ENCODE measurements around the gene KIRREL3. TPM values are rescaled to one million over a fixed set of nuclear protein-coding genes. Genes with fewer than 3 reads are reported as not detected.

The KIRREL3 gene
- total and polyA plus RNA-seq, 2 of the 8 experiments (the other 6 are each of a cell fraction or from before 2014, with no cell fraction given) = 0.29 to 0.32 TPM

DNA sequence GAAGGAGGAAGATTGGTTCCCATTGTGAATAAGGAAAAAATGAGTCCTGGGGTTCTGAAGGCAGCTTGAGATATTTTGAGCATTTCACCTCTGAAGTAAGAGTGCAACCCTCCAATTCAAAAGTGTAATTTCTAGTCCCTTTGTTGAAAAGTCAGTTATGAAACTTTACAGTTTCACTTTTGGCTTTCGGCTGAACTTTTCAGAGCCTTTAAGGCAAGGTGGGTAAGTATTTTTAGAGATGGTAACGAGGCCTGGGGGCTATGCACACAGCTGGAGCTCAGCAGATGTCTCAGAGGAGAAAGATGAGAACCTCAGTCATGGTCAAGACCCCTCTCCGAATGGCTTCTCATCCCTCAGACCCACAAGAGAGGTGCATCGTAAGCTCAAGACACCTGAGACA is 267.6 kb downstream of the KIRREL3 start:
- Histone ChIP-seq H3K4ac (replicated peaks; ENCODE audit: insufficient read length, low read depth, low read length) (no peak overlapping the region), H2AK5ac (ENCODE audit: low read depth, low read length) (no peak overlapping the region), H3K4me1 (replicated peaks in 1 of 4; ENCODE audit: control insufficient read depth in 3 of 4, insufficient read depth in 4 of 4, low read length in 3 of 4) (peaks cover 0 to 5% (median 0%) of the 10 kb centered on the region in 4 experiments; a peak in 4 of 7 replicates), H3K23me2 (ENCODE audit: low read depth, low read length) (no peaks in the 10 kb centered on the region), H3K56ac (replicated peaks; ENCODE audit: insufficient read length, low read depth, low read length) (no peak overlapping the region), H4K5ac (ENCODE audit: insufficient read length, low read depth, low read length) (no peak overlapping the region), H2BK5ac (ENCODE audit: low read depth, low read length) (no peak overlapping the region), H3K79me1 (ENCODE audit: low read depth, low read length) (no peaks in the 10 kb centered on the region), H3K9ac (replicated peaks in 1 of 4; ENCODE audit: extremely low read depth in 1 of 4, low read depth in 3 of 4, low read length in 3 of 4) (no peak overlapping the region), H2BK15ac (ENCODE audit: low read length) (no peak overlapping the region), H4K91ac (replicated peaks; ENCODE audit: insufficient read length, low read length) (no peak overlapping the region), H3K27me3 (replicated peaks in 1 of 4; ENCODE audit: control insufficient read depth in 3 of 4, extremely low read depth in 1 of 4, insufficient read depth in 3 of 4, low read length in 3 of 4) (0 out of 7 replicates have a peak, but pooled peaks cover 0 to 2% (median 0%) of the 10 kb centered on the region in 4 experiments), H3K36me3 (ENCODE audit: control insufficient read depth in 2 of 4, insufficient read depth in 4 of 4, low read length in 3 of 4) (no peaks in the 10 kb centered on the region), H4K20me1 (replicated peaks in 1 of 2; ENCODE audit: control insufficient read depth in 1 of 2, insufficient read depth in 2 of 2, low read length in 2 of 2) (no peaks in the 10 kb centered on the region), H3K18ac (ENCODE audit: extremely low read depth, low read length) (no peak overlapping the region), H3K23ac (ENCODE audit: insufficient read length) (no peak overlapping the region), H2BK20ac (ENCODE audit: low read length) (no peak overlapping the region), H3K14ac (ENCODE audit: insufficient read length) (no peak overlapping the region), H3K79me2 (ENCODE audit: control insufficient read depth in 1 of 2, insufficient read depth in 2 of 2, low read length in 2 of 2) (no peaks in the 10 kb centered on the region), H4K8ac (ENCODE audit: extremely low read depth, insufficient read depth, low read length) (no peak overlapping the region), H2BK120ac (replicated peaks; ENCODE audit: low read depth, low read length) (no peak overlapping the region), H3K4me3 (ENCODE audit: extremely low read depth in 1 of 4, insufficient read depth in 2 of 4, low read depth in 3 of 4, low read length in 4 of 4) (no peak overlapping the region), H3K27ac (ENCODE audit: low read depth, low read length) (no peak overlapping the region), H3K9me3 (ENCODE audit: insufficient read depth in 2 of 2, low read depth in 1 of 2, low read length in 1 of 2) (no peaks in the 10 kb centered on the region), H2BK12ac (ENCODE audit: low read depth, low read length) (no peak overlapping the region), H2AFZ (ENCODE audit: low read length) (no peak overlapping the region), H3K4me2 (ENCODE audit: insufficient read depth in 1 of 2, low read depth in 2 of 2, low read length in 2 of 2) (no peak overlapping the region)
- FAIRE-seq (no peak), DNase-seq (ENCODE audit: low read depth in 1 of 2, low spot score in 2 of 2) (no peak)
- ChIA-PET CTCF (ENCODE audit: partially characterized antibody) (interaction anchor here (2.0 to 8.2 kb wide), 2 partner anchors 9 to 16 kb away, joined by 6 to 66 read pairs; no protein-coding TSS in a partner anchor), POLR2A (ENCODE audit: partially characterized antibody) (no interaction called here)
- 72% methylated on average over 4 of the region's 4 CpGs; no CpG with 5 or more reads in 1 of the 2 experiments for WGBS, 2 experiments (ENCODE audit: extremely low coverage in 1 of 2, insufficient coverage in 1 of 2, insufficient read length in 1 of 2, insufficient replicate concordance in 2 of 2, low coverage in 1 of 2, low lambda C conversion rate in 2 of 2, missing lambda C conversion rate in 1 of 2)
- TF ChIP-seq TCF12 (IDR thresholded peaks at IDR 0.05; ENCODE audit: low read depth, low read length) = no peak
- no peak for TF ChIP-seq TAF1 (IDR thresholded peaks at IDR 0.05; ENCODE audit: low read depth, low read length)
- TF ChIP-seq TBP (IDR thresholded peaks at IDR 0.05; ENCODE audit: low read depth, low read length) = no peak
- TF ChIP-seq, protein P1, sequence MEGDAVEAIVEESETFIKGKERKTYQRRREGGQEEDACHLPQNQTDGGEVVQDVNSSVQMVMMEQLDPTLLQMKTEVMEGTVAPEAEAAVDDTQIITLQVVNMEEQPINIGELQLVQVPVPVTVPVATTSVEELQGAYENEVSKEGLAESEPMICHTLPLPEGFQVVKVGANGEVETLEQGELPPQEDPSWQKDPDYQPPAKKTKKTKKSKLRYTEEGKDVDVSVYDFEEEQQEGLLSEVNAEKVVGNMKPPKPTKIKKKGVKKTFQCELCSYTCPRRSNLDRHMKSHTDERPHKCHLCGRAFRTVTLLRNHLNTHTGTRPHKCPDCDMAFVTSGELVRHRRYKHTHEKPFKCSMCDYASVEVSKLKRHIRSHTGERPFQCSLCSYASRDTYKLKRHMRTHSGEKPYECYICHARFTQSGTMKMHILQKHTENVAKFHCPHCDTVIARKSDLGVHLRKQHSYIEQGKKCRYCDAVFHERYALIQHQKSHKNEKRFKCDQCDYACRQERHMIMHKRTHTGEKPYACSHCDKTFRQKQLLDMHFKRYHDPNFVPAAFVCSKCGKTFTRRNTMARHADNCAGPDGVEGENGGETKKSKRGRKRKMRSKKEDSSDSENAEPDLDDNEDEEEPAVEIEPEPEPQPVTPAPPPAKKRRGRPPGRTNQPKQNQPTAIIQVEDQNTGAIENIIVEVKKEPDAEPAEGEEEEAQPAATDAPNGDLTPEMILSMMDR (IDR thresholded peaks at IDR 0.05; ENCODE audit: control extremely low read depth in 1 of 3, insufficient read depth in 1 of 3, low read depth in 1 of 3, low read length in 3 of 3) = no peak
- no peak for TF ChIP-seq CBX5 (IDR thresholded peaks at IDR 0.05; ENCODE audit: low read depth, low read length)
- TF ChIP-seq RXRA (IDR thresholded peaks at IDR 0.05; ENCODE audit: insufficient read depth, low read depth, low read length) = no peak

Measured in H1 (cell line).